BLaER1 (cell line): ENCODE measurements around the gene F12.
"Not testable (repeated sequence)": the region's sequence is repeated elsewhere in the genome, so short reads cannot be mapped to it uniquely, and the experiment has no call there.

ENCODE experiments used
- H3K27ac ChIP-seq: shearing (Covaris generic); formaldehyde crosslinking; 2 replicates; pipeline ENCODE4 v1.8.1; 2022
- H3K27me3 ChIP-seq: shearing (Covaris generic); formaldehyde crosslinking; 2 replicates; pipeline ENCODE4 v1.8.1; 2022
- H3K36me3 ChIP-seq: shearing (Covaris generic); formaldehyde crosslinking; 2 replicates; pipeline ENCODE4 v1.8.1; 2022
- H3K4me1 ChIP-seq: shearing (Covaris generic); formaldehyde crosslinking; 2 replicates; pipeline ENCODE4 v1.8.1; 2022
- H3K4me2 ChIP-seq: shearing (Covaris generic); formaldehyde crosslinking; 2 replicates; pipeline ENCODE4 v1.8.1; 2022
- H3K4me3 ChIP-seq: shearing (Covaris generic); formaldehyde crosslinking; 2 replicates; pipeline ENCODE4 v1.8.1; 2022
- H3K9ac ChIP-seq: shearing (Covaris generic); formaldehyde crosslinking; 2 replicates; pipeline ENCODE4 v1.8.1; 2022
- H3K9me3 ChIP-seq: shearing (Covaris generic); formaldehyde crosslinking; 2 replicates; pipeline ENCODE4 v1.8.1; 2022
- H4K20me1 ChIP-seq: shearing (Covaris generic); formaldehyde crosslinking; 2 replicates; pipeline ENCODE4 v1.8.1; 2022
- Cebpa-rat ChIP-seq: shearing (Covaris generic); IDR thresholded peaks from 2 replicates; pipeline ENCODE4 v1.8.1; 2022

The F12 gene

GRCh38 chr5:177365845-177366527 is 43.4 kb downstream of the F12 start:
- Histone ChIP-seq H3K27ac (no peak overlapping the region; the same call in 1 of the 2 replicates), H3K9me3 (no peaks in the 10 kb centered on the region), H3K27me3 (no peaks in the 10 kb centered on the region), H3K4me1 (peaks cover 56% of the 10 kb centered on the region), H3K4me3 (no peak overlapping the region), H3K4me2 (no peak overlapping the region), H3K36me3 (peaks cover 18% of the 10 kb centered on the region), H3K9ac (no peak overlapping the region), H4K20me1 (no peaks in the 10 kb centered on the region)
- no peak for TF ChIP-seq Cebpa-rat

GRCh38 chr5:177364159-177364962 is 45.0 kb downstream of the F12 start:
- Histone ChIP-seq H3K9me3 (no peaks in the 10 kb centered on the region), H3K4me2 (no peak overlapping the region), H3K27me3 (no peaks in the 10 kb centered on the region), H3K4me1 (peaks cover 58% of the 10 kb centered on the region), H3K27ac (no peak overlapping the region), H3K9ac (no peak overlapping the region), H3K4me3 (no peak overlapping the region), H3K36me3 (peaks cover 18% of the 10 kb centered on the region), H4K20me1 (no peaks in the 10 kb centered on the region)
- no peak for TF ChIP-seq Cebpa-rat

- Histone ChIP-seq H3K4me2 (peak overlapping the region; percentile 96), H3K27ac (no peak overlapping the region), H3K4me3 (peak overlapping the region; percentile 61), H3K4me1 (peaks cover 58% of the 10 kb centered on the region), H3K27me3 (no peaks in the 10 kb centered on the region), H3K9me3 (no peaks in the 10 kb centered on the region), H3K9ac (no peak overlapping the region), H3K36me3 (peaks cover 14% of the 10 kb centered on the region), H4K20me1 (no peaks in the 10 kb centered on the region)
- TF ChIP-seq Cebpa-rat = no peak
These were observed 45.8 kb downstream of the F12 start for GRCh38 chr5:177363565-177363964.

- H3K9me3 ChIP-seq = no peaks in the 10 kb centered on the region
- peaks cover 7% of the 10 kb centered on the region for H3K36me3 ChIP-seq
- H3K4me1 ChIP-seq = peaks cover 64% of the 10 kb centered on the region
- no peaks in the 10 kb centered on the region for H3K27me3 ChIP-seq
- peak overlapping the region; percentile 64; the same call in 1 of the 2 replicates for H3K9ac ChIP-seq
- no peaks in the 10 kb centered on the region for H4K20me1 ChIP-seq
- peak overlapping the region; percentile 61 for H3K4me3 ChIP-seq
- TF ChIP-seq Cebpa-rat = no peak
- 0 out of 2 replicates have a peak overlapping the region, but pooled peaks have one; percentile 26 for H3K27ac ChIP-seq
- peak overlapping the region; percentile 96 for H3K4me2 ChIP-seq
These were observed 46.5 kb downstream of the F12 start for GRCh38 chr5:177362610-177363507.

GRCh38 chr5:177362292-177362609 is 47.1 kb downstream of the F12 start:
- peaks cover 68% of the 10 kb centered on the region for H3K4me1 ChIP-seq
- H3K27me3 ChIP-seq = no peaks in the 10 kb centered on the region
- peaks cover under 1% of the 10 kb centered on the region for H3K36me3 ChIP-seq
- peak overlapping the region; percentile 61; the same call in 1 of the 2 replicates for H3K4me3 ChIP-seq
- no peak overlapping the region for H3K27ac ChIP-seq
- no peak overlapping the region for H3K9ac ChIP-seq
- no peaks in the 10 kb centered on the region for H3K9me3 ChIP-seq
- H4K20me1 ChIP-seq = no peaks in the 10 kb centered on the region
- TF ChIP-seq Cebpa-rat = no peak
- H3K4me2 ChIP-seq = peak overlapping the region; percentile 96

GRCh38 chr5:177361418-177362291 is 47.7 kb downstream of the F12 start:
- TF ChIP-seq Cebpa-rat = no peak
- H3K4me1 ChIP-seq = peaks cover 74% of the 10 kb centered on the region
- H3K4me2 ChIP-seq = peak overlapping the region; percentile 96
- no peak overlapping the region for H3K9ac ChIP-seq
- H4K20me1 ChIP-seq = no peaks in the 10 kb centered on the region
- H3K27ac ChIP-seq = no peak overlapping the region
- no peaks in the 10 kb centered on the region for H3K27me3 ChIP-seq
- H3K9me3 ChIP-seq = no peaks in the 10 kb centered on the region
- H3K36me3 ChIP-seq = no peaks in the 10 kb centered on the region
- H3K4me3 ChIP-seq = no peak overlapping the region

GRCh38 chr5:177360740-177361139 is 48.6 kb downstream of the F12 start:
- H3K27me3 ChIP-seq, H3K9ac ChIP-seq, H3K4me3 ChIP-seq, H3K9me3 ChIP-seq, H3K36me3 ChIP-seq, H3K27ac ChIP-seq, H4K20me1 ChIP-seq: not testable (repeated sequence)
- 0 out of 2 replicates have a peak overlapping the region, but pooled peaks have one; percentile 96 for H3K4me2 ChIP-seq
- peaks cover 83% of the 10 kb centered on the region for H3K4me1 ChIP-seq

GRCh38 chr5:177359860-177360259 is 49.5 kb downstream of the F12 start:
- H3K9me3 ChIP-seq = no peaks in the 10 kb centered on the region
- no peaks in the 10 kb centered on the region for H3K27me3 ChIP-seq
- no peak overlapping the region for H3K4me3 ChIP-seq
- no peaks in the 10 kb centered on the region for H4K20me1 ChIP-seq
- peak overlapping the region; percentile 88 for H3K27ac ChIP-seq
- no peak for TF ChIP-seq Cebpa-rat
- no peaks in the 10 kb centered on the region for H3K36me3 ChIP-seq
- peak overlapping the region; percentile 99 for H3K4me2 ChIP-seq
- H3K9ac ChIP-seq = peak overlapping the region; percentile 82; the same call in 1 of the 2 replicates
- H3K4me1 ChIP-seq = peaks cover 92% of the 10 kb centered on the region

GRCh38 chr5:177359451-177359851 is 49.9 kb downstream of the F12 start:
- Histone ChIP-seq H3K36me3 (no peaks in the 10 kb centered on the region), H3K27ac (peak overlapping the region; percentile 88), H3K4me1 (peaks cover 91% of the 10 kb centered on the region), H4K20me1 (no peaks in the 10 kb centered on the region), H3K4me2 (peak overlapping the region; percentile 99), H3K27me3 (no peaks in the 10 kb centered on the region), H3K4me3 (no peak overlapping the region; the same call in 1 of the 2 replicates), H3K9me3 (no peaks in the 10 kb centered on the region), H3K9ac (peak overlapping the region; percentile 82)
- TF ChIP-seq Cebpa-rat = no peak
